ENCODE results near the gene ARHGEF19. TPM values are rescaled to one million over a fixed set of nuclear protein-coding genes. Genes with fewer than 3 reads are reported as not detected.

Gene ARHGEF19
- total and polyA plus RNA-seq, 2 of the 13 experiments (the other 11 are each of a cell fraction or from before 2014, with no cell fraction given): 1.7 to 1.8 TPM

- TF ChIP-seq ZNF180 (CRISPR knock-in tag; IDR thresholded peaks at IDR 0.05; ENCODE audit: borderline replicate concordance, low read depth): no peak
- TF ChIP-seq KIAA2018 (CRISPR knock-in tag; IDR thresholded peaks at IDR 0.05; ENCODE audit: borderline replicate concordance): no peak
- TF ChIP-seq ARNTL (CRISPR knock-in tag; IDR thresholded peaks at IDR 0.05): peak; percentile 48; the same call in 1 of the 2 replicates
- no peak for TF ChIP-seq ZNF24 (IDR thresholded peaks at IDR 0.05)
- no peak for TF ChIP-seq ZNF432 (CRISPR knock-in tag; IDR thresholded peaks at IDR 0.05; ENCODE audit: borderline replicate concordance)
- TF ChIP-seq RBFOX2 (IDR thresholded peaks at IDR 0.05; ENCODE audit: low read depth, low read length): peak; percentile 72
- TF ChIP-seq MTA3 (CRISPR knock-in tag; IDR thresholded peaks at IDR 0.05): no peak
- TF ChIP-seq KAT8 (CRISPR knock-in tag; IDR thresholded peaks at IDR 0.05): peak; percentile 75
- TF ChIP-seq ZKSCAN5 (CRISPR knock-in tag; IDR thresholded peaks at IDR 0.05): no peak
- TF ChIP-seq, protein P1, sequence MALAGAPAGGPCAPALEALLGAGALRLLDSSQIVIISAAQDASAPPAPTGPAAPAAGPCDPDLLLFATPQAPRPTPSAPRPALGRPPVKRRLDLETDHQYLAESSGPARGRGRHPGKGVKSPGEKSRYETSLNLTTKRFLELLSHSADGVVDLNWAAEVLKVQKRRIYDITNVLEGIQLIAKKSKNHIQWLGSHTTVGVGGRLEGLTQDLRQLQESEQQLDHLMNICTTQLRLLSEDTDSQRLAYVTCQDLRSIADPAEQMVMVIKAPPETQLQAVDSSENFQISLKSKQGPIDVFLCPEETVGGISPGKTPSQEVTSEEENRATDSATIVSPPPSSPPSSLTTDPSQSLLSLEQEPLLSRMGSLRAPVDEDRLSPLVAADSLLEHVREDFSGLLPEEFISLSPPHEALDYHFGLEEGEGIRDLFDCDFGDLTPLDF (CRISPR knock-in tag; IDR thresholded peaks at IDR 0.05): no peak
- TF ChIP-seq, protein P2, sequence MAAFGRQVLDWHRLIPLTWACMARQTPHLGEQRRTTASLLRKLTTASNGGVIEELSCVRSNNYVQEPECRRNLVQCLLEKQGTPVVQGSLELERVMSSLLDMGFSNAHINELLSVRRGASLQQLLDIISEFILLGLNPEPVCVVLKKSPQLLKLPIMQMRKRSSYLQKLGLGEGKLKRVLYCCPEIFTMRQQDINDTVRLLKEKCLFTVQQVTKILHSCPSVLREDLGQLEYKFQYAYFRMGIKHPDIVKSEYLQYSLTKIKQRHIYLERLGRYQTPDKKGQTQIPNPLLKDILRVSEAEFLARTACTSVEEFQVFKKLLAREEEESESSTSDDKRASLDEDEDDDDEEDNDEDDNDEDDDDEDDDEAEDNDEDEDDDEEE (CRISPR knock-in tag; IDR thresholded peaks at IDR 0.05): no peak
- no peak for TF ChIP-seq HMGA1 (CRISPR knock-in tag; conservative IDR thresholded peaks at IDR 0.05)
- no peak for TF ChIP-seq CBX1 (IDR thresholded peaks at IDR 0.05; ENCODE audit: low read depth)
- no peak for TF ChIP-seq KLF12 (CRISPR knock-in tag; IDR thresholded peaks at IDR 0.05; ENCODE audit: borderline replicate concordance)
- no peak for TF ChIP-seq SMAD1 (CRISPR knock-in tag; IDR thresholded peaks at IDR 0.05; ENCODE audit: borderline replicate concordance, low read depth)
- TF ChIP-seq MAFG (CRISPR knock-in tag; IDR thresholded peaks at IDR 0.05): no peak
- TF ChIP-seq FOXK1 (CRISPR knock-in tag; IDR thresholded peaks at IDR 0.05; ENCODE audit: borderline replicate concordance, low read depth): 0 out of 2 replicates have a peak, but pooled peaks have one; percentile 31
- no peak for TF ChIP-seq GPN1 (CRISPR knock-in tag; IDR thresholded peaks at IDR 0.05; ENCODE audit: borderline replicate concordance)
- TF ChIP-seq TCF12 (IDR thresholded peaks at IDR 0.05): no peak
- no peak for TF ChIP-seq TCF12 (CRISPR knock-in tag; IDR thresholded peaks at IDR 0.05)
Observed at GRCh38 chr1:16181887-16182719, 30.3 kb downstream of the ARHGEF19 start (continued).

All from HepG2 (cell line).